Left hindlimb (tissue), 1 donor: Measurements from ENCODE around the gene SMIM20.
"Not testable (repeated sequence)": the region's sequence is repeated elsewhere in the genome, so short reads cannot be mapped to it uniquely, and the experiment has no call there.

ENCODE experiments used
- DNase-seq: peaks from one replicate; pipeline ENCODE4 v3.0.0-alpha.2; 2018

Gene SMIM20

GRCh38 chr4:25892796-25893195 lies 21.2 kb upstream of the SMIM20 start:
- DNase-seq: no peak

- DNase-seq: no peak
Measured at GRCh38 chr4:25896776-25897539, 17.1 kb upstream of the SMIM20 start.

- no peak for DNase-seq
Measured at GRCh38 chr4:25900310-25900709, 13.7 kb upstream of the SMIM20 start.

GRCh38 chr4:25901030-25901430 lies 13.0 kb upstream of the SMIM20 start:
- no peak for DNase-seq

- DNase-seq: no peak
Measured at GRCh38 chr4:25903900-25904747, 9.9 kb upstream of the SMIM20 start.

GRCh38 chr4:25904748-25905082 lies 9.3 kb upstream of the SMIM20 start:
- DNase-seq: no peak

- no peak for DNase-seq
Measured at GRCh38 chr4:25905371-25905770, 8.6 kb upstream of the SMIM20 start.

- not testable (repeated sequence) for DNase-seq
Measured at GRCh38 chr4:25906113-25906512, 7.9 kb upstream of the SMIM20 start.

GRCh38 chr4:25908491-25908901 lies 5.5 kb upstream of the SMIM20 start:
- DNase-seq: no peak

GRCh38 chr4:25911356-25911755 lies 2.7 kb upstream of the SMIM20 start:
- DNase-seq: no peak

GRCh38 chr4:25913056-25913850 lies 767 bp upstream of the SMIM20 start:
- DNase-seq: no peak

GRCh38 chr4:25914670-25915352 lies 791 bp downstream of the SMIM20 start:
- no peak for DNase-seq

GRCh38 chr4:25915353-25915705 lies 1.3 kb downstream of the SMIM20 start:
- DNase-seq: peak; percentile 34

- DNase-seq: no peak
Measured at GRCh38 chr4:25916870-25917269, 2.9 kb downstream of the SMIM20 start.

GRCh38 chr4:25919676-25920075 lies 5.7 kb downstream of the SMIM20 start:
- DNase-seq: no peak

GRCh38 chr4:25921922-25922321 lies 7.9 kb downstream of the SMIM20 start:
- no peak for DNase-seq

GRCh38 chr4:25922812-25923369 lies 8.9 kb downstream of the SMIM20 start:
- DNase-seq: no peak

GRCh38 chr4:25923745-25924144 lies 9.7 kb downstream of the SMIM20 start:
- DNase-seq: no peak

GRCh38 chr4:25925486-25926201 lies 11.6 kb downstream of the SMIM20 start:
- DNase-seq: no peak

GRCh38 chr4:25926462-25926861 lies 12.4 kb downstream of the SMIM20 start:
- DNase-seq: no peak

GRCh38 chr4:25927361-25928195 lies 13.6 kb downstream of the SMIM20 start:
- DNase-seq: no peak
